Nephron (organoid): ENCODE results near the gene SYT6.

Source experiments
- H3K27ac Mint-ChIP-seq, 3 experiments: 2 replicates each; pipeline ENCODE4 v1.8.0; 2020; ENCODE audit warnings: mixed read lengths in 3 of 3, mild to moderate bottlenecking in 2 of 3, moderate library complexity in 1 of 3
- H3K27me3 Mint-ChIP-seq: 2 replicates; pipeline ENCODE4 v1.8.0; 2021; ENCODE audit warnings: low read depth, mild to moderate bottlenecking, moderate library complexity, mixed read lengths
- H3K36me3 Mint-ChIP-seq: 2 replicates; pipeline ENCODE4 v1.8.0; 2020; ENCODE audit warnings: low read depth, mixed read lengths
- H3K4me1 Mint-ChIP-seq: 2 replicates; pipeline ENCODE4 v1.8.0; 2020; ENCODE audit warnings: mixed read lengths
- H3K4me3 Mint-ChIP-seq, 3 experiments: 2 replicates each; pipeline ENCODE4 v1.8.0; 2020; ENCODE audit warnings: mild to moderate bottlenecking in 3 of 3, mixed read lengths in 3 of 3, moderate library complexity in 2 of 3
- H3K9me3 Mint-ChIP-seq: 2 replicates; pipeline ENCODE4 v1.8.0; 2020; ENCODE audit warnings: mixed read lengths
- CTCF ChIP-seq, 3 experiments: fragments of 200-600 bp; sonication (generic); IDR thresholded peaks; one replicate each; pipeline ENCODE4 v1.5.0; 2021; ENCODE audit warnings: antibody characterized with exemption in 3 of 3; ENCODE audit not compliant: unreplicated experiment in 3 of 3

SYT6 gene

GRCh38 chr1:114093624-114094362 is 59.9 kb downstream of the SYT6 start:
- Mint-ChIP-seq H3K4me1 (peaks cover 53% of the 10 kb centered on the region), H3K9me3 (no peaks in the 10 kb centered on the region), H3K4me3 (no peak overlapping the region), H3K27me3 (peaks cover 3% of the 10 kb centered on the region), H3K27ac (peak overlapping the region in 2 of 3 experiments; percentile 21 to 67), H3K36me3 (no peaks in the 10 kb centered on the region)
- TF ChIP-seq CTCF (IDR thresholded peaks at IDR 0.05; ENCODE audit: unreplicated experiment in 3 of 3) = no peak

DNA sequence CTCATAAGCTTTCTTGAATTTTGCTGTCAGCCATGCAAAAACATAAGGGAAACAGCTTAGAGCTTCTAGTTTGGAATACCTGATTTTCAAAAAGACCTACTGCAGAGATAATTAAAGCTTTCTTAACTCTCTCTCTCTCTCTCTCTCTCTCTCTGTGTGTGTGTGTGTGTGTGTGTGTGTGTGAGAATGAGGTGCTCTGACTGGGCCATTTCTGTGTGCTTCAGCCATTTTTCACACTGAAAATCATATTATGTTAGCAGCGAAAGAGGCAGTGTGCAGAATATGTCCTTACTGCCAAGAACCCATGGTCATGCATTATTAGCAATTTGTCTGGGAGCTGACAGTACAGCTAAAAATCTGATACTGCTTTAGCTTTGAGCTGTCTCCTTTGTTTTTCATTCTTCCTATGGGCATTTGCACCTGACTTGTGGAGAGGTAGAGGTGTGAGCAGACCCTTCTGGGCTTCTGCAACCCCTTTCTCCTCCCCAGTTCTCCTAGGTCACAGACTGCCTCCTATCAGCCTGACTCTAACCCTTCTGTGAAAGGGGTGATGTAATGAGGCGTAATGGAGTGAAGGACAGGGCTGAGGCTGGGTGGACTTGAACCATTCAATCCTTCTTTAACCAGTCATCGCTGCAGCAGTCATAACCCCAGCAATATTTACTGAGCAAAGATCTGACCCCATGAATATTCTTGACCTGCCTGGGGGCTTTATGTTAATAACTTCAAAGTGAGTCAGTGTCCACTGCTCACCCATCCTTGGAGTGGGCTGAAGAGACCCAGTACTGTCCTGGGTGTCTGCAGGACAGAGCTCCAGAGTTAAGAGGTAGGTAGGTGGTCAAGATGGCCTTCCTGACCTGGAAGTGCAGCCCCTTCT is 61.2 kb downstream of the SYT6 start:
- Mint-ChIP-seq H3K9me3 (no peaks in the 10 kb centered on the region), H3K36me3 (no peaks in the 10 kb centered on the region), H3K27ac (peak overlapping the region in 2 of 3 experiments; percentile 72), H3K4me1 (peaks cover 61% of the 10 kb centered on the region), H3K27me3 (peaks cover 11% of the 10 kb centered on the region), H3K4me3 (peak overlapping the region in 1 of 3 experiments; percentile 19)
- no peak for TF ChIP-seq CTCF (IDR thresholded peaks at IDR 0.05; ENCODE audit: unreplicated experiment in 3 of 3)

GRCh38 chr1:114091711-114092110 is 62.0 kb downstream of the SYT6 start:
- peaks cover 61% of the 10 kb centered on the region for H3K4me1 Mint-ChIP-seq
- no peaks in the 10 kb centered on the region for H3K36me3 Mint-ChIP-seq
- no peaks in the 10 kb centered on the region for H3K9me3 Mint-ChIP-seq
- no peak for TF ChIP-seq CTCF (IDR thresholded peaks at IDR 0.05; ENCODE audit: unreplicated experiment in 3 of 3)
- H3K4me3 Mint-ChIP-seq = no peak overlapping the region
- peak overlapping the region in 1 of 3 experiments; percentile 72 for H3K27ac Mint-ChIP-seq
- peaks cover 11% of the 10 kb centered on the region for H3K27me3 Mint-ChIP-seq

GRCh38 chr1:114090738-114091505 is 62.7 kb downstream of the SYT6 start:
- peaks cover 61% of the 10 kb centered on the region for H3K4me1 Mint-ChIP-seq
- H3K36me3 Mint-ChIP-seq = no peaks in the 10 kb centered on the region
- H3K27ac Mint-ChIP-seq = peak overlapping the region in 2 of 3 experiments; percentile 72 to 74
- peaks cover 11% of the 10 kb centered on the region for H3K27me3 Mint-ChIP-seq
- no peak for TF ChIP-seq CTCF (IDR thresholded peaks at IDR 0.05; ENCODE audit: unreplicated experiment in 3 of 3)
- H3K4me3 Mint-ChIP-seq = no peak overlapping the region
- no peaks in the 10 kb centered on the region for H3K9me3 Mint-ChIP-seq

GRCh38 chr1:114089502-114090138 is 64.0 kb downstream of the SYT6 start:
- Mint-ChIP-seq H3K4me1 (peaks cover 53% of the 10 kb centered on the region), H3K4me3 (no peak overlapping the region), H3K27me3 (peaks cover 11% of the 10 kb centered on the region), H3K9me3 (no peaks in the 10 kb centered on the region), H3K36me3 (no peaks in the 10 kb centered on the region), H3K27ac (no peak overlapping the region)
- TF ChIP-seq CTCF (IDR thresholded peaks at IDR 0.05; ENCODE audit: unreplicated experiment in 3 of 3) = no peak
